Activated T-cell treated with anti-CD3 and anti-CD28 coated beads, Interleukin-2, amount 50 U/mL, for 24 hours (primary cell): ENCODE data around the gene NF1.
"Not testable (repeated sequence)": the region's sequence is repeated elsewhere in the genome, so short reads cannot be mapped to it uniquely, and the experiment has no call there.

ENCODE experiments used
- DNase-seq: peaks from one replicate; pipeline ENCODE4 v3.0.0-alpha.2; 2020
- H3K27ac Mint-ChIP-seq: 2 replicates; pipeline ENCODE4 v1.8.0; 2020; ENCODE audit warnings: mild to moderate bottlenecking, mixed read lengths
- H3K27me3 Mint-ChIP-seq: 2 replicates; pipeline ENCODE4 v1.8.0; 2020; ENCODE audit warnings: mixed read lengths
- H3K36me3 Mint-ChIP-seq: 2 replicates; pipeline ENCODE4 v1.8.0; 2020; ENCODE audit warnings: low read depth, mixed read lengths
- H3K4me1 Mint-ChIP-seq: 2 replicates; pipeline ENCODE4 v1.8.0; 2020; ENCODE audit warnings: low read depth, mixed read lengths
- H3K4me3 Mint-ChIP-seq: 2 replicates; pipeline ENCODE4 v1.8.0; 2020; ENCODE audit warnings: mild to moderate bottlenecking, moderate library complexity, mixed read lengths
- H3K9me3 Mint-ChIP-seq: 2 replicates; pipeline ENCODE4 v1.8.0; 2020; ENCODE audit warnings: mixed read lengths

Gene NF1

GRCh38 chr17:31339906-31340661 is 245.3 kb downstream of the NF1 start:
- peaks cover 2% of the 10 kb centered on the region for H3K4me1 Mint-ChIP-seq
- H3K4me3 Mint-ChIP-seq = no peak overlapping the region
- H3K27ac Mint-ChIP-seq = no peak overlapping the region
- H3K9me3 Mint-ChIP-seq = no peaks in the 10 kb centered on the region
- no peak for DNase-seq
- no peaks in the 10 kb centered on the region for H3K27me3 Mint-ChIP-seq
- peaks cover 38% of the 10 kb centered on the region for H3K36me3 Mint-ChIP-seq

DNA sequence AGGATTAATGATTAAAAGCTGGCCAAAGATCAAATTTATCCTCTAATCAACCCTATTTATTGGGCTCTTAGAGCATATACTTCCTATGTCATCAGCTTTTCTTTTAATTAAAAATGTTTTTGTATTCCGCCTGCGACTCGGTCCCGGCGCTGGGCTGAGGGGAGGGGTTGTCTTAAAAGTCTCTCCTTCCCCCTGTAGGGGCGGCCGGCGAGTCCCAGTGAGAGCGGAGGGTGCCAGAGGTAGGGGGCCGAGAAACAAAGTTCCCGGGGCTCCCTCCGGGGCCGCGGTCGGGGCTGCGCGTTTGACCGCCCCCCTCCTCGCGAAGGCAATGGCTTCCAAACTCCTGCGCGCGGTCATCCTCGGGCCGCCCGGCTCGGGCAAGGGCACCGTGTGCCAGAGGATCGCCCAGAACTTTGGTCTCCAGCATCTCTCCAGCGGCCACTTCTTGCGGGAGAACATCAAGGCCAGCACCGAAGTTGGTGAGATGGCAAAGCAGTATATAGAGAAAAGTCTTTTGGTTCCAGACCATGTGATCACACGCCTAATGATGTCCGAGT is 250.5 kb downstream of the NF1 start:
- H3K27ac Mint-ChIP-seq = not testable (repeated sequence)
- peaks cover 44% of the 10 kb centered on the region for H3K36me3 Mint-ChIP-seq

DNA sequence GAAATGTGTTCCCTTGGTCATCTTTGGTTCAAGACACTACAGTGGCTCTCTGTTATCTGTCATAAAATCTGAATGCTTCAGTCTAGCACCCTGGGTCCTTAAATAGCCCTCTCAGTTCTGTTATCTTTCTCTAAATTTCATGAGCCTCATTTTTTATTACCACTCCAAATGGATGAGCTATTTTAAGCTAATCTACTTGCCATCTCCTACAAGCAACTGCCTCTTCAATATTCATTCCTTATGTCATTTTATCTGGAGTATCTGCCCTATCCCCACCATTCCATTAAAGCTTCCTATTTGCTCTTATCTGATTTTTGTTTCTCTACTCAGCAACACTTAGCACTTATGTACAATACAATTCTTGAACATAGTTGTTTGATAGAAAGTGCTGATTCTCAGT is 254.7 kb downstream of the NF1 start:
- DNase-seq = no peak
- peaks cover 51% of the 10 kb centered on the region for H3K36me3 Mint-ChIP-seq
- no peak overlapping the region for H3K27ac Mint-ChIP-seq
- H3K27me3 Mint-ChIP-seq = no peaks in the 10 kb centered on the region
- no peaks in the 10 kb centered on the region for H3K9me3 Mint-ChIP-seq
- no peak overlapping the region for H3K4me3 Mint-ChIP-seq
- no peaks in the 10 kb centered on the region for H3K4me1 Mint-ChIP-seq

More for the DNA sequence above, 250.5 kb downstream of the NF1 start:
- not testable (repeated sequence) for H3K9me3 Mint-ChIP-seq, H3K27me3 Mint-ChIP-seq, H3K4me3 Mint-ChIP-seq, H3K4me1 Mint-ChIP-seq, DNase-seq

DNA sequence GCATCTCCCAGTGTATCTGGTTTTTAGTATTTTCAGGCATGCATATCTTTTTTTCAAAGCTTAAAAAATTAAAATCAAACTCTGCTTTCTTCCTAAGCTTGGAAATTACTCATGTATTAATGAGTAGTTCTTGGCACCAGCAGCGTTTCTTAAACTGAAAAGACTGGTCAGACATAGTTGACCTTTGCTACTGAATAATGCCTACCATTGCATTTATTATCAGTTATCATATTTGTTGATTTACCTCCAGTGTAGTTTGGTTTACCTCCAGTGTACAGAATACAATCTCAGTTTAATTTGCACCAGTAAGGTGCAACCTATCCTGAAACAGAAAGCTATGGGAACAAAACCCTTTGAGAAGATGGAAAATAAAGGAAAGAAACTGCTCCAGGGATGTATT is 261.2 kb downstream of the NF1 start:
- Mint-ChIP-seq H3K36me3 (peaks cover 72% of the 10 kb centered on the region), H3K27me3 (no peaks in the 10 kb centered on the region), H3K4me3 (no peak overlapping the region), H3K27ac (no peak overlapping the region), H3K9me3 (no peaks in the 10 kb centered on the region), H3K4me1 (no peaks in the 10 kb centered on the region)
- no peak for DNase-seq

DNA sequence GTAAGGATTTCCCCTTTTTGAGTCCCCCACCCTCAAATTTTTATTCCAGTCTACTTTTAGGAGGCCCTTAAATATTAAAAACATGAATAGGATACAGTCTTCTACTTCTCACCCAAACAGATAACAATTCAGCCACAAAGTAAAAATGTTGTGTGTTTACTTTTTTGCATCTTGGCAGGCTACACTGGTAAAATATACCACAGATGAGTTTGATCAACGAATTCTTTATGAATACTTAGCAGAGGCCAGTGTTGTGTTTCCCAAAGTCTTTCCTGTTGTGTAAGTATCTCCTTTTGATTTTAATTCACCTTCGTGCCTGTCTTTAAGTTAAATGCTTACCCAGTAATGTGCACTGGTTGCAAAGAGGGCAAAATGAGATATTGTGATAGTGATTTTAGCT is 262.3 kb downstream of the NF1 start:
- H3K9me3 Mint-ChIP-seq = no peaks in the 10 kb centered on the region
- H3K36me3 Mint-ChIP-seq = peaks cover 69% of the 10 kb centered on the region
- DNase-seq = no peak
- H3K4me1 Mint-ChIP-seq = no peaks in the 10 kb centered on the region
- H3K4me3 Mint-ChIP-seq = no peak overlapping the region
- H3K27ac Mint-ChIP-seq = no peak overlapping the region
- H3K27me3 Mint-ChIP-seq = no peaks in the 10 kb centered on the region

DNA sequence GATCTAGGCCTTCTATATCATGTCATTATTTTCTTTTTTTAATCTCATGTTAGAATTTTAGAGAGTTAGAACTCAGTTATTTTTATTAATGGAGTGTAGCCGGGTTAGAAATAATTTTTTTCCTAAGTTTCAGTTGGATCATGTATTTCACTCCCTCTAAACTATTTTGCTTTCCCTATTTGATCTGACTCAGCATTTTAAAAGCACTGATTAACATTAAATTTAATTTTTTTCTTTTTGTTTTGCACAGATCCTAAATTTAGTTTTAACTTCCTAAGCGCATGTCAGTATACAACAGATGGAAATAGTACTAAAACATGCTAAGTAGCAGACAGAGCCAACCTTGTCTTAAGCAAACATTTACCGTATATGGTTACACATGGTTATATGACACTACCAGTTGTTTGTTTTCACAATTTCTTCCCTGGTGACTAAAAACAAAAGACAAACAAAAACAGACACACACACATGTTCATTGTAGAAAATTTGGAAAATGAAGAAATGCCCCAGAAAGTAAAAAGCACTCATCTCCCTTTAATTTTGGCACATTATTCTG is 263.1 kb downstream of the NF1 start:
- H3K36me3 Mint-ChIP-seq = peaks cover 68% of the 10 kb centered on the region
- no peak overlapping the region for H3K4me3 Mint-ChIP-seq
- no peak for DNase-seq
- no peaks in the 10 kb centered on the region for H3K4me1 Mint-ChIP-seq
- no peaks in the 10 kb centered on the region for H3K9me3 Mint-ChIP-seq
- H3K27ac Mint-ChIP-seq = no peak overlapping the region
- no peaks in the 10 kb centered on the region for H3K27me3 Mint-ChIP-seq

GRCh38 chr17:31364012-31364411 is 269.2 kb downstream of the NF1 start:
- H3K9me3 Mint-ChIP-seq = no peaks in the 10 kb centered on the region
- H3K4me1 Mint-ChIP-seq = no peaks in the 10 kb centered on the region
- H3K27ac Mint-ChIP-seq = no peak overlapping the region
- no peak overlapping the region for H3K4me3 Mint-ChIP-seq
- H3K36me3 Mint-ChIP-seq = peaks cover 45% of the 10 kb centered on the region
- DNase-seq = no peak
- H3K27me3 Mint-ChIP-seq = no peaks in the 10 kb centered on the region

DNA sequence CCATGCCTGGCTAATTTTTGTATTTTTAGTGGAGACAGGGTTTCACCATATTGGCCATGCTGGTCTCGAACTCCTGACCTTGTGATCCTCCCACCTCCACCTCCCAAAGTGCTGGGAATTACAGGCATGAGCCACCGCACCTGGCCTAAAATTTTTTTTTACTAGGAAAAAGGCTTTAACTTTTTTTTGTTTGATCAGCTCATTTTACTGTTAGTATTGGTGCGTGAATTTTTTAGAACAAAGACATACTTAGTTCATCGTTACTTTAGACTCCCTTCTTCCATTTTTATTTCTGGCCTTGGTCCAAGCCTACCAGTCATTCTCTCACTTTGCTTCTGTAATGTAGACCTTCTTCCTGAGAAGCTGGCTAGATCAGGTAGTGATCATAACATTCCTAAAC is 271.3 kb downstream of the NF1 start:
- Mint-ChIP-seq H3K27me3 (no peaks in the 10 kb centered on the region), H3K27ac (no peak overlapping the region), H3K9me3 (no peaks in the 10 kb centered on the region), H3K36me3 (peaks cover 28% of the 10 kb centered on the region), H3K4me3 (no peak overlapping the region), H3K4me1 (peaks cover 6% of the 10 kb centered on the region)
- no peak for DNase-seq

DNA sequence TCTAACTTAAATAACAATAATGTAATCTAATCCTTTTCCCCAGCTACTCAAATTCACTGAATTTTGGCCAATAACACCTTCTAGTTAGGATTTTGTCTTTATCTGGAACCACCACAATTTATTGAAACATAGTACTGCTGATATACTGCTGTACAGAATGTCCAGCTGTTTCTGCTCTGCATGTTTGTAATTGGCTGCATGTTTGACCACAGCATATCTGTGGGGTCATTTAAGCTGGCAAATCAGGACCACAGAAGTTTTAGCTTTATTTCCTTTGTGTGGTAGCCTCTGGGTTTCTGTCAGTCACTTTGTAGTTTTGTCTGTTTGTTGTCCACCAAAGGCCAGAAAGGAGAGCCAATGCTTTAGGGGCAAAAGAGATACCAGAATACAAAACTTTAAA is 274.5 kb downstream of the NF1 start:
- no peaks in the 10 kb centered on the region for H3K27me3 Mint-ChIP-seq
- H3K4me3 Mint-ChIP-seq = no peak overlapping the region
- no peaks in the 10 kb centered on the region for H3K9me3 Mint-ChIP-seq
- H3K27ac Mint-ChIP-seq = no peak overlapping the region
- no peak for DNase-seq
- peaks cover 14% of the 10 kb centered on the region for H3K36me3 Mint-ChIP-seq
- H3K4me1 Mint-ChIP-seq = peaks cover 23% of the 10 kb centered on the region

GRCh38 chr17:31371511-31372097 is 276.8 kb downstream of the NF1 start:
- H3K36me3 Mint-ChIP-seq = peaks cover 18% of the 10 kb centered on the region
- H3K9me3 Mint-ChIP-seq = no peaks in the 10 kb centered on the region
- no peak overlapping the region for H3K4me3 Mint-ChIP-seq
- no peaks in the 10 kb centered on the region for H3K27me3 Mint-ChIP-seq
- no peak for DNase-seq
- H3K27ac Mint-ChIP-seq = peak overlapping the region; percentile 47
- peaks cover 23% of the 10 kb centered on the region for H3K4me1 Mint-ChIP-seq

GRCh38 chr17:31373150-31374093 is 278.6 kb downstream of the NF1 start:
- DNase-seq = no peak
- peaks cover 12% of the 10 kb centered on the region for H3K36me3 Mint-ChIP-seq
- H3K4me1 Mint-ChIP-seq = peaks cover 23% of the 10 kb centered on the region
- no peak overlapping the region for H3K27ac Mint-ChIP-seq
- no peak overlapping the region for H3K4me3 Mint-ChIP-seq
- no peaks in the 10 kb centered on the region for H3K27me3 Mint-ChIP-seq
- no peaks in the 10 kb centered on the region for H3K9me3 Mint-ChIP-seq

GRCh38 chr17:31374094-31374447 is 279.3 kb downstream of the NF1 start:
- H3K4me3 Mint-ChIP-seq = no peak overlapping the region

GRCh38 chr17:31374503-31374902 is 279.7 kb downstream of the NF1 start:
- Mint-ChIP-seq H3K4me1 (peaks cover 23% of the 10 kb centered on the region), H3K36me3 (peaks cover 12% of the 10 kb centered on the region), H3K4me3 (no peak overlapping the region), H3K27me3 (no peaks in the 10 kb centered on the region), H3K9me3 (no peaks in the 10 kb centered on the region), H3K27ac (no peak overlapping the region)
- no peak for DNase-seq

More at GRCh38 chr17:31374094-31374447, 279.3 kb downstream of the NF1 start:
- H3K27ac Mint-ChIP-seq = no peak overlapping the region
- no peak for DNase-seq
- H3K9me3 Mint-ChIP-seq = no peaks in the 10 kb centered on the region
- H3K27me3 Mint-ChIP-seq = no peaks in the 10 kb centered on the region
- H3K4me1 Mint-ChIP-seq = peaks cover 23% of the 10 kb centered on the region
- peaks cover 12% of the 10 kb centered on the region for H3K36me3 Mint-ChIP-seq

DNA sequence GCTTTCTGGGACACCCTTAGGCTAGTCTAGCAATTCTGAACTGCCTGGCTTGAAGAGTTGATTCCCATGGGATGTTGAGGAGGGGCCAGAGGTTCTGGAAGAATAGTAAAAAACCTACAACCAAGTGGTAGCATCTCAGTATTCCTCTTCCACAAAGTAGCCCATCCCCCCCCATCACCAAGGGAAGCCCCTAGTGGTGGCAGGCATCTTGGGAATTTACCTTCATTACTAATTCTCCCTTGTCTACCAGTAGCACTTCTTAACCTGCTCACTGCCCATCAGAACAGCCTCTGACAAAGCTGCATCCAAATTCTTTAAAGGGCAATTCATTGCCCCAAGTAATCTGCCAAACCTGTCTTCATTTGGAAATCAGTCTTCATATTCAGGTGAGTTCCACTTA is 283.9 kb downstream of the NF1 start:
- H3K27ac Mint-ChIP-seq = no peak overlapping the region
- no peaks in the 10 kb centered on the region for H3K9me3 Mint-ChIP-seq
- no peaks in the 10 kb centered on the region for H3K27me3 Mint-ChIP-seq
- H3K36me3 Mint-ChIP-seq = peaks cover 10% of the 10 kb centered on the region
- no peak for DNase-seq
- H3K4me3 Mint-ChIP-seq = no peak overlapping the region
- H3K4me1 Mint-ChIP-seq = no peaks in the 10 kb centered on the region
